NCI-H2107 treated with DMSO at 0.1 percent for 48 hours (cell line): ENCODE results near the gene LRRC10B.
A peak's percentile ranks its signal among the peaks of the same experiment; 100 is the strongest.

Experiments used
- DNase-seq: peaks from one replicate; lab custom pipeline; 2025; ENCODE audit not compliant: unreplicated experiment; lab: John Stamatoyannopoulos, UW

Gene LRRC10B

GRCh38 chr11:61507012-61507768 is 1.4 kb upstream of the LRRC10B start:
- DNase-seq = no peak

GRCh38 chr11:61509043-61510029 is 787 bp downstream of the LRRC10B start:
- DNase-seq = no peak

- DNase-seq = no peak
These were observed 1.8 kb downstream of the LRRC10B start for GRCh38 chr11:61510166-61510919.

- no peak for DNase-seq
These were observed 2.4 kb downstream of the LRRC10B start for GRCh38 chr11:61510974-61511373.

- DNase-seq = no peak
These were observed 2.8 kb downstream of the LRRC10B start for GRCh38 chr11:61511383-61511782.

GRCh38 chr11:61512435-61512834 is 3.9 kb downstream of the LRRC10B start:
- DNase-seq = peak; percentile 83

GRCh38 chr11:61513143-61513765 is 4.7 kb downstream of the LRRC10B start:
- DNase-seq = no peak

- no peak for DNase-seq
These were observed 5.7 kb downstream of the LRRC10B start for GRCh38 chr11:61514050-61514917.

GRCh38 chr11:61515686-61516085 is 7.1 kb downstream of the LRRC10B start:
- no peak for DNase-seq

GRCh38 chr11:61516191-61516590 is 7.6 kb downstream of the LRRC10B start:
- DNase-seq = no peak

- DNase-seq = no peak
These were observed 8.4 kb downstream of the LRRC10B start for GRCh38 chr11:61516675-61517572.

GRCh38 chr11:61518032-61518795 is 9.7 kb downstream of the LRRC10B start:
- DNase-seq = no peak

GRCh38 chr11:61522881-61523280 is 14.3 kb downstream of the LRRC10B start:
- no peak for DNase-seq

GRCh38 chr11:61524446-61524845 is 15.9 kb downstream of the LRRC10B start:
- DNase-seq = no peak

- no peak for DNase-seq
These were observed 16.5 kb downstream of the LRRC10B start for GRCh38 chr11:61524963-61525587.

- DNase-seq = no peak
These were observed 17.7 kb downstream of the LRRC10B start for GRCh38 chr11:61526229-61526628.

- DNase-seq = no peak
These were observed 18.6 kb downstream of the LRRC10B start for GRCh38 chr11:61526956-61527731.
